GM12878 (cell line): Measurements from ENCODE around the gene MEGF6. TPM values are rescaled to one million over a fixed set of nuclear protein-coding genes. Genes with fewer than 3 reads are reported as not detected.

Source experiments
- ATAC-seq: fragments of 200-7000 bp; cut with Tn5 transposase; 3 replicates; pipeline ENCODE4 v1.9.1; 2020; ENCODE audit warnings: mild to moderate bottlenecking, moderate library complexity
- BruUV-seq: library from RNA; stranded (reverse); fragments of 400-500 nt; replicated peaks from 2 replicates; lab custom pipeline; 2021; lab: Mats Ljungman, UMichigan
- CTCF ChIA-PET: fragments of 300-600 bp; sonication (Branson Sonifier 250); formaldehyde crosslinking; extraction: SDS; loops from one replicate; lab custom pipeline; 2021; ENCODE audit warnings: inconsistent platforms; lab: Yijun Ruan, JAX
- POLR2A ChIA-PET: fragments of 350-600 bp; formaldehyde crosslinking; extraction: SDS; loops from one replicate; lab custom pipeline; 2021; ENCODE audit warnings: inconsistent platforms; lab: Charles Lee
- RAD21 ChIA-PET: fragments of 300-600 bp; sonication (Branson Sonifier 250); formaldehyde crosslinking; loops from one replicate; lab custom pipeline; 2023; ENCODE audit warnings: antibody characterized with exemption; ENCODE audit not compliant: unreplicated experiment; lab: Charles Lee
- SMC1A ChIA-PET: fragments of 300-600 bp; sonication (Branson Sonifier 250); formaldehyde crosslinking; loops from one replicate; lab custom pipeline; 2023; ENCODE audit not compliant: unreplicated experiment, uncharacterized antibody; lab: Charles Lee
- DNase-seq: peaks from one replicate; pipeline ENCODE4 v3.0.0-alpha.2; 2011; ENCODE audit warnings: low read depth, low spot score
- FAIRE-seq: peaks from 3 replicates; lab custom pipeline; 2011; peaks lifted over from hg19 to GRCh38; lab: Jason Lieb, UNC
- H2AFZ ChIP-seq: 2 replicates; pipeline ENCODE4 v1.6.0; 2011; ENCODE audit warnings: low read depth, low read length, control low read depth; ENCODE audit not compliant: control insufficient read depth
- H3K27ac ChIP-seq: 2 replicates; pipeline ENCODE4 v1.5.1; 2011; ENCODE audit warnings: control low read depth; ENCODE audit not compliant: control insufficient read depth, insufficient read depth
- H3K27me3 ChIP-seq, 2 experiments: replicated peaks in 1 of 2; 2 replicates each; pipeline versions ENCODE4 v1.6.0 to v1.6.1; 2011; ENCODE audit warnings: low read length in 1 of 2; ENCODE audit not compliant: control insufficient read depth in 2 of 2, insufficient read depth in 2 of 2
- H3K36me3 ChIP-seq, 2 experiments: 2 replicates each; pipeline ENCODE4 v1.5.1; 2011; ENCODE audit warnings: low read length in 1 of 2; ENCODE audit not compliant: control insufficient read depth in 2 of 2, insufficient read depth in 2 of 2
- H3K4me1 ChIP-seq: 2 replicates; pipeline ENCODE4 v1.6.1; 2011; ENCODE audit warnings: mild to moderate bottlenecking, low read length, moderate library complexity, mixed read lengths; ENCODE audit not compliant: control insufficient read depth, insufficient read depth
- H3K4me2 ChIP-seq: 2 replicates; pipeline ENCODE4 v1.6.0; 2011; ENCODE audit warnings: control low read depth; ENCODE audit not compliant: control insufficient read depth, insufficient read depth
- H3K4me3 ChIP-seq: fragments of 200-600 bp; sonication (generic); 2 replicates; pipeline ENCODE4 v1.5.1; 2016
- H3K79me2 ChIP-seq: 2 replicates; pipeline ENCODE4 v1.6.0; 2011; ENCODE audit warnings: low read length; ENCODE audit not compliant: control insufficient read depth, insufficient read depth
- H3K9ac ChIP-seq: 2 replicates; pipeline ENCODE4 v1.8.0; 2011; ENCODE audit warnings: low read length, control low read depth, mixed read lengths; ENCODE audit not compliant: control insufficient read depth, insufficient read depth
- H3K9me3 ChIP-seq: replicated peaks from 3 replicates; pipeline ENCODE4 v1.5.1; 2011; ENCODE audit warnings: mild to moderate bottlenecking, low read length; ENCODE audit not compliant: control insufficient read depth, insufficient read depth
- H4K20me1 ChIP-seq: 2 replicates; pipeline ENCODE4 v1.6.0; 2011; ENCODE audit not compliant: control insufficient read depth, insufficient read depth
- CHD4 ChIP-seq: fragments of 200-600 bp; sonication (generic); IDR thresholded peaks from 2 replicates; pipeline ENCODE4 v1.6.1; 2016; ENCODE audit warnings: mild to moderate bottlenecking
- DPF2 ChIP-seq: fragments of 450-650 bp; IDR thresholded peaks from 2 replicates; pipeline ENCODE4 v1.6.1; 2017; ENCODE audit warnings: mild to moderate bottlenecking
- EED ChIP-seq: sonication (generic); IDR thresholded peaks from 2 replicates; pipeline ENCODE4 v1.6.1; 2016; ENCODE audit warnings: antibody characterized with exemption, low read depth
- ETV6 ChIP-seq, 2 experiments: fragments of 450-650 bp in 1 of 2; IDR thresholded peaks in 1 of 2; conservative IDR thresholded peaks in 1 of 2; 2 replicates each; pipeline ENCODE4 v1.6.1; 2014; ENCODE audit warnings: antibody characterized with exemption in 1 of 2, borderline replicate concordance in 1 of 2, low read depth in 1 of 2, mild to moderate bottlenecking in 1 of 2, moderate library complexity in 1 of 2
- KAT2A ChIP-seq: conservative IDR thresholded peaks from 2 replicates; pipeline ENCODE4 v1.6.1; 2011; ENCODE audit warnings: low read depth, low read length; ENCODE audit not compliant: control insufficient read depth
- KLF5 ChIP-seq: fragments of 450-650 bp; IDR thresholded peaks from 2 replicates; pipeline ENCODE4 v1.6.1; 2014; ENCODE audit warnings: mild to moderate bottlenecking; ENCODE audit not compliant: partially characterized antibody
- LARP7 ChIP-seq: fragments of 450-650 bp; IDR thresholded peaks from 2 replicates; pipeline ENCODE4 v1.6.1; 2017; ENCODE audit warnings: mild to moderate bottlenecking
- MYC ChIP-seq: IDR thresholded peaks from 2 replicates; pipeline ENCODE4 v1.6.1; 2011; ENCODE audit warnings: mild to moderate bottlenecking, low read length, moderate library complexity, inconsistent platforms; ENCODE audit not compliant: insufficient read depth, insufficient replicate concordance, insufficient read length, severe bottlenecking
- NFYB ChIP-seq: IDR thresholded peaks from 2 replicates; pipeline ENCODE4 v1.6.1; 2011; ENCODE audit warnings: low read depth, mild to moderate bottlenecking, low read length, improper control_type of control experiment, moderate library complexity; ENCODE audit not compliant: insufficient read depth
- NRF1 ChIP-seq: conservative IDR thresholded peaks from 2 replicates; pipeline ENCODE4 v1.6.1; 2011; ENCODE audit warnings: mild to moderate bottlenecking, low read depth, low read length, improper control_type of control experiment
- PAX5 ChIP-seq: IDR thresholded peaks from 2 replicates; pipeline ENCODE4 v1.6.1; 2011; ENCODE audit warnings: low read depth, low read length, borderline replicate concordance
- PBX3 ChIP-seq: IDR thresholded peaks from 2 replicates; pipeline ENCODE4 v1.6.1; 2011; ENCODE audit warnings: mild to moderate bottlenecking, low read depth, low read length, moderate library complexity; ENCODE audit not compliant: insufficient replicate concordance
- RB1 ChIP-seq: fragments of 450-650 bp; formaldehyde crosslinking; IDR thresholded peaks from 2 replicates; pipeline ENCODE4 v1.6.1; 2017; ENCODE audit warnings: mild to moderate bottlenecking, borderline replicate concordance
- SMAD1 ChIP-seq: fragments of 450-650 bp; IDR thresholded peaks from 2 replicates; pipeline ENCODE4 v1.6.1; 2018; ENCODE audit warnings: mild to moderate bottlenecking, low read depth; ENCODE audit not compliant: partially characterized antibody
- SPI1 ChIP-seq: IDR thresholded peaks from 2 replicates; pipeline ENCODE4 v1.6.1; 2011; ENCODE audit warnings: low read depth, mild to moderate bottlenecking, low read length, moderate library complexity, borderline replicate concordance; ENCODE audit not compliant: insufficient read depth
- TCF12 ChIP-seq: IDR thresholded peaks from 2 replicates; pipeline ENCODE4 v1.6.1; 2011; ENCODE audit warnings: low read depth, mild to moderate bottlenecking, low read length
- WRNIP1 ChIP-seq: IDR thresholded peaks from 2 replicates; pipeline ENCODE4 v1.6.1; 2011; ENCODE audit warnings: low read depth, low read length, improper control_type of control experiment, borderline replicate concordance
- ZNF622 ChIP-seq: fragments of 450-650 bp; IDR thresholded peaks from 2 replicates; pipeline ENCODE4 v1.6.1; 2017; ENCODE audit warnings: mild to moderate bottlenecking, inconsistent platforms
- WGBS: methylation state at CpG from one replicate; pipeline ENCODE4 v1.1.6; 2016; ENCODE audit warnings: low lambda C conversion rate; ENCODE audit not compliant: insufficient replicate concordance, insufficient coverage; ENCODE audit errors: missing lambda C conversion rate; 5-methylcytosine and 5-hydroxymethylcytosine counted together
- in situ Hi-C: fragments of 300-500 bp; cut with MboI; formaldehyde crosslinking; loops from 9 replicates; pipeline ENCODE4 v1.14.3; 2018; ENCODE audit warnings: mixed read lengths
- intact Hi-C: fragments of 100-400 bp; cut with micrococcal nuclease; formaldehyde crosslinking; loops from one replicate; pipeline ENCODE4 v1.14.2; 2022; ENCODE audit not compliant: unreplicated experiment
- polyA plus RNA-seq, 11 experiments: library from polyadenylated mRNA; depleted of rRNA in 4 of 11; unstranded in 6 of 11; stranded (reverse) in 5 of 11; fragments of >200 nt; fragmentation: Nextera tagmentation in 4 of 11; fragmentation: Illumina TruSeq in 1 of 11; extraction: Ambion mirVana in 4 of 11; extraction: Trizol in 1 of 11; gene quantifications; 1 replicate in 1 of 11; 2 replicates in 10 of 11; pipeline versions ENCODE4 v1.2.1 to v1.2.3, GENCODE V29; 2011 to 2016; ENCODE audit warnings: inconsistent platforms in 2 of 11, missing spikeins in 2 of 11, low read depth in 1 of 11
- total RNA-seq, 4 experiments: library from RNA; depleted of rRNA in 3 of 4; stranded (reverse); fragments of >200 nt in 3 of 4; fragmentation: Illumina TruSeq in 1 of 4; extraction: Trizol in 1 of 4; gene quantifications; 2 replicates each; pipeline versions ENCODE4 v1.2.1 to v1.2.3, GENCODE V29; 2013 to 2021
- TF ChIP-seq, protein P1 (sequence below): fragments of 450-650 bp; IDR thresholded peaks from 2 replicates; pipeline ENCODE4 v1.6.1; 2017; ENCODE audit warnings: low read depth, mild to moderate bottlenecking, moderate library complexity

Gene MEGF6
- total and polyA plus RNA-seq, 10 of the 15 experiments (the other 5 are each of a cell fraction or from before 2014, with no cell fraction given), result 0.03 to 0.41 TPM; not detected in 8

DNA sequence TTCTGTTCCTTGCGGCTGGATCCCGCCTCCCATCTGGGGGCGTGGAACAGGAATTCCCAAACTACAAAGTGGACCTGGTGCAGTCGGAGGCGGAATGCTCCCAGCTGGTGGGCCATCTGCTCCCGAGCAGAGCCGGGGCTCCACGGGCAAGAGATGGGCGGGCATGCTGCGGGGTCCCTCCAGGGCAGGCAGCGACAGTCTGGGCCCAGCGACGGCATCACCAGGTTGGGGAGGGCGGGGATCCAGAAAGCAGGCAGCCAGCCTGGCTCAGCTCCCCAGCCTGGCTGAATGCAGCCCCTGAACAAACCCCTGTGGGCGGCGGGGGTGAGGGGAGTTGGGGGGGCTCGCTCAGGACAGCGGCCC is 3.6 kb downstream of the MEGF6 start:
- intact Hi-C loops (no loop called here), in situ Hi-C loops (no loop called here)
- RAD21 ChIA-PET, result interaction anchor here (0.8 kb wide), 1 partner anchor 11 kb away, joined by 3 read pairs; no protein-coding TSS in a partner anchor
- no TSS peak for BruUV-seq
- H3K27me3 ChIP-seq, result peaks cover 2 to 8% of the 10 kb centered on the region in 2 experiments; a peak in 3 of 4 replicates
- no peak overlapping the region for H3K4me2 ChIP-seq
- no peak overlapping the region for H3K4me3 ChIP-seq
- H3K36me3 ChIP-seq, result no peaks in the 10 kb centered on the region
- TF ChIP-seq SPI1, result no peak
- TF ChIP-seq TCF12, result no peak
- TF ChIP-seq CHD4, result no peak
- no peak for TF ChIP-seq PAX5
- TF ChIP-seq MYC, result no peak
- no peak for TF ChIP-seq NRF1
- TF ChIP-seq RB1, result no peak
- TF ChIP-seq, protein P1, sequence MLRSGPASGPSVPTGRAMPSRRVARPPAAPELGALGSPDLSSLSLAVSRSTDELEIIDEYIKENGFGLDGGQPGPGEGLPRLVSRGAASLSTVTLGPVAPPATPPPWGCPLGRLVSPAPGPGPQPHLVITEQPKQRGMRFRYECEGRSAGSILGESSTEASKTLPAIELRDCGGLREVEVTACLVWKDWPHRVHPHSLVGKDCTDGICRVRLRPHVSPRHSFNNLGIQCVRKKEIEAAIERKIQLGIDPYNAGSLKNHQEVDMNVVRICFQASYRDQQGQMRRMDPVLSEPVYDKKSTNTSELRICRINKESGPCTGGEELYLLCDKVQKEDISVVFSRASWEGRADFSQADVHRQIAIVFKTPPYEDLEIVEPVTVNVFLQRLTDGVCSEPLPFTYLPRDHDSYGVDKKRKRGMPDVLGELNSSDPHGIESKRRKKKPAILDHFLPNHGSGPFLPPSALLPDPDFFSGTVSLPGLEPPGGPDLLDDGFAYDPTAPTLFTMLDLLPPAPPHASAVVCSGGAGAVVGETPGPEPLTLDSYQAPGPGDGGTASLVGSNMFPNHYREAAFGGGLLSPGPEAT, result no peak
- no peak for TF ChIP-seq SMAD1
- no peak for TF ChIP-seq WRNIP1
- no peak for TF ChIP-seq DPF2
- no peak for TF ChIP-seq EED
- no peak for TF ChIP-seq ETV6 (conservative IDR thresholded peaks at IDR 0.05 in 1 of 2, IDR thresholded peaks at IDR 0.05 in 1 of 2; ENCODE audit: borderline replicate concordance in 1 of 2, low read depth in 1 of 2)
- no peak for TF ChIP-seq LARP7
- no peak for TF ChIP-seq NFYB
- no peak for TF ChIP-seq KLF5
- no peak for TF ChIP-seq KAT2A
- TF ChIP-seq PBX3, result no peak
- no peak for TF ChIP-seq ZNF622
- H3K27ac ChIP-seq, result no peak overlapping the region
- FAIRE-seq (no peak), DNase-seq (no peak), ATAC-seq (no peak)
- 37% methylated on average over 11 of the region's 18 CpGs for WGBS
- no peaks in the 10 kb centered on the region for H4K20me1 ChIP-seq
- H3K9me3 ChIP-seq, result no peaks in the 10 kb centered on the region
- no peaks in the 10 kb centered on the region for H3K4me1 ChIP-seq
- POLR2A ChIA-PET, result no interaction called here
- no peaks in the 10 kb centered on the region for H3K79me2 ChIP-seq
- H2AFZ ChIP-seq, result no peak overlapping the region
- no peak overlapping the region for H3K9ac ChIP-seq
- SMC1A ChIA-PET, result no interaction called here
- CTCF ChIA-PET, result interaction anchor here (0.6 kb wide), 1 partner anchor 121 kb away, joined by 3 read pairs; no protein-coding TSS in a partner anchor
